Activated CD8-positive, alpha-beta memory T cell treated with anti-CD3 and anti-CD28 coated beads, Interleukin-2, amount 10 ng/mL, durations not matched to agents 7 days and 5 days (primary cell): Measurements from ENCODE around the gene SH2B3. TPM values are rescaled to one million over a fixed set of nuclear protein-coding genes. Genes with fewer than 3 reads are reported as not detected.
"Not testable (repeated sequence)": the region's sequence is repeated elsewhere in the genome, so short reads cannot be mapped to it uniquely, and the experiment has no call there.

Experiments
- ATAC-seq: fragments of 150-1000 bp; cut with Tn5 transposase; one replicate; pipeline ENCODE4 v1.10.0; 2021; ENCODE audit warnings: moderate library complexity
- CTCF ChIA-PET: fragments of 350-600 bp; sonication (Branson Sonifier 250); formaldehyde crosslinking; loops from one replicate; lab custom pipeline; 2021; ENCODE audit warnings: antibody characterized with exemption; lab: Charles Lee
- DNase-seq: peaks from one replicate; pipeline ENCODE4 v3.0.0-alpha.2; 2020
- H3K27ac Mint-ChIP-seq: one replicate; pipeline ENCODE4 v1.8.0; 2021; ENCODE audit warnings: mild to moderate bottlenecking, mixed read lengths
- H3K27me3 Mint-ChIP-seq: one replicate; pipeline ENCODE4 v1.8.0; 2021; ENCODE audit warnings: mixed read lengths
- H3K36me3 Mint-ChIP-seq: one replicate; pipeline ENCODE4 v1.8.0; 2021; ENCODE audit warnings: mild to moderate bottlenecking, mixed read lengths
- H3K4me1 Mint-ChIP-seq: one replicate; pipeline ENCODE4 v1.8.0; 2021; ENCODE audit warnings: mixed read lengths
- H3K4me3 Mint-ChIP-seq: one replicate; pipeline ENCODE4 v1.8.0; 2021; ENCODE audit warnings: mild to moderate bottlenecking, moderate library complexity, mixed read lengths
- H3K9me3 Mint-ChIP-seq: one replicate; pipeline ENCODE4 v1.8.0; 2022; ENCODE audit warnings: low read depth, mixed read lengths
- total RNA-seq, 2 experiments: library from RNA; stranded (reverse); gene quantifications; one replicate each; pipeline ENCODE4 v1.2.3, GENCODE V29; 2021

SH2B3 gene
- total RNA-seq, 2 experiments from 2014 or later, result 24.9 to 51.3 TPM

DNA sequence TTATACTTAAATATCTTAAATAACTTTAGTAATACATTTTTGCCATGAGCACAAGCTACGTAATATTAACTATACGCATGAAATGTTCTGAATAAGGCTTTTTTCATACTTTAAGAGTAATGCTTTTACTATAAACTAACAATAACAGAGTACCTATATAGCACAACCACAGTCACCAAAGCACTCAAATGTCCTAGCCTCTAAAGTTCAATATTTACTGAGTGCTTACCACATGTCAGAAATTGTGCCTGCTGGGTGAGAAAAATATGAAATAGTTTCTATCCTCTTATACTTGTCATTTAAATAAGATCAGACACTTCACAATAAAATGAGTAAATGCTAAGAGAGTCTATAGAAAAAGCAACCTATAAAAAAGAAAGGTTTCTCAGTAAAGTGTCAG, 83.1 kb downstream of the SH2B3 start:
- no peak overlapping the region for H3K27ac Mint-ChIP-seq
- DNase-seq, result no peak
- CTCF ChIA-PET, result interaction anchor here (0.6 to 6.6 kb wide), 4 partner anchors 15 to 92 kb away, joined by 3 to 28 read pairs (median 6); no protein-coding TSS in a partner anchor
- H3K4me1 Mint-ChIP-seq, result no peaks in the 10 kb centered on the region
- H3K36me3 Mint-ChIP-seq, result peaks cover 17% of the 10 kb centered on the region
- no peaks in the 10 kb centered on the region for H3K27me3 Mint-ChIP-seq
- no peak overlapping the region for H3K4me3 Mint-ChIP-seq
- no peak for ATAC-seq
- H3K9me3 Mint-ChIP-seq, result no peaks in the 10 kb centered on the region

DNA sequence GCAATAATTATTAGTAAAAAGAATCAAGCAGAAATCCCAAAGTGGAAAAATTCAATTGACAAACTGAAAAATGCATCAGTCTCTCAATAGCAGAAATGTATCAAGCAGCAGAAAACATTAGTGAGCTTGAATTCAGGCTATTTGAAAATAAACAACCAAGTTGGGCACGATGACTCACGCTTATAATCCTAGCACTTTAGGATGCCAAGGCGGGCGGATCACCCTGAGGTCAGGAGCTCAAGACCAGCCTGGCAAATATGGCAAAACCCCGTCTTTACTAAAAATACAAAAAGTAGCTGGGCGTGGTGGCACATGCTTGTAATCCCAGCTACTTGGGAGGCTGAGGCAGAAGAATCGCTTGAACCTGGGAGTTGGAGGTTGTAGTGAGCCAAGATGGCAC, 87.3 kb downstream of the SH2B3 start:
- H3K9me3 Mint-ChIP-seq, H3K4me1 Mint-ChIP-seq, H3K27ac Mint-ChIP-seq, H3K27me3 Mint-ChIP-seq, DNase-seq, ATAC-seq, H3K4me3 Mint-ChIP-seq: not testable (repeated sequence)
- H3K36me3 Mint-ChIP-seq, result peaks cover 27% of the 10 kb centered on the region
- CTCF ChIA-PET, result interaction anchor here (1.1 to 1.6 kb wide), 3 partner anchors 10 to 96 kb away, joined by 3 to 7 read pairs (median 4); no protein-coding TSS in a partner anchor

DNA sequence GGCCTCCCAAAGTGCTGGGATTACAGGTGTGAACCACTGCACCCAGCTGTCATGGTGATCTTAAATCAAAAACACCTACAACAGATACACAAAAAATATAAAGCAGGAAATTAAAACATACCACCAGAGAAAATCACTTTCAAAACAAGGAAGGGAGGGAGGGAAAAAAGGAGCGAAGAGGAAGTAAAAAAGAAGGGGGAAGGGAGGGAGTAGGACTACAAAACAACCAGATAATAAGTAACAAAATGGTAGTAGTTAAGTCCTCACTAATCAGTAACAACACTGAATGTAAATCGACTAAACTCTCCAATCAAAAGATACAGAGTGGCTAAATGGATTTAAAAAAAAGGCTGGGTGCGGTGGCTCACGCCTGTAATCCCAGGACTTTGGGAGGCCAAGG, 89.0 kb downstream of the SH2B3 start:
- ATAC-seq (no peak), DNase-seq (no peak)
- Mint-ChIP-seq H3K4me1 (no peaks in the 10 kb centered on the region), H3K4me3 (no peak overlapping the region), H3K27ac (no peak overlapping the region), H3K27me3 (no peaks in the 10 kb centered on the region), H3K9me3 (no peaks in the 10 kb centered on the region), H3K36me3 (peaks cover 32% of the 10 kb centered on the region)
- CTCF ChIA-PET, result interaction anchor here (0.9 to 1.1 kb wide), 2 partner anchors 94 to 98 kb away, joined by 3 read pairs; no protein-coding TSS in a partner anchor

Other genes with a start within 250 kb of the SH2B3 start
- 1 to 10 TPM; 2.8 to 3.4 TPM for gene PHETA1, start 36.8 kb upstream of the SH2B3 start, total RNA-seq
- 10 to 100 TPM; 38.2 to 39.3 TPM for gene ATXN2, start 193.4 kb downstream of the SH2B3 start, total RNA-seq